ENCODE measurements around the gene IKZF1.

The IKZF1 gene

GRCh38 chr7:50356212-50356944, 51.9 kb downstream of the IKZF1 start:
- Histone ChIP-seq H3F3A (ENCODE audit: insufficient read depth, low read length) (no peaks in the 10 kb centered on the region), H3K27ac (ENCODE audit: low read length) (no peak overlapping the region), H3K79me2 (ENCODE audit: low read length) (peaks cover 95% of the 10 kb centered on the region), H3K36me3 (replicated peaks; ENCODE audit: insufficient read depth, low read length) (0 out of 2 replicates have a peak, but pooled peaks cover 4% of the 10 kb centered on the region), H4K20me1 (ENCODE audit: insufficient read depth, low read length) (no peaks in the 10 kb centered on the region), H3K9me2 (replicated peaks; ENCODE audit: insufficient read depth, low read length) (no peaks in the 10 kb centered on the region), H2AFZ (ENCODE audit: low read length) (no peak overlapping the region), H3K9ac (ENCODE audit: low read length) (no peak overlapping the region), H3K4me1 (ENCODE audit: low read length) (peaks cover 9% of the 10 kb centered on the region; the same call in 1 of the 2 replicates), H3K4me2 (ENCODE audit: low read depth, low read length) (no peak overlapping the region), H3K4me3 (ENCODE audit: low read length) (no peak overlapping the region), H3K9me3 (replicated peaks; ENCODE audit: insufficient read depth, low read length) (no peaks in the 10 kb centered on the region), H3K27me3 (replicated peaks; ENCODE audit: insufficient read depth, low read length) (no peaks in the 10 kb centered on the region)
- TF ChIP-seq, protein P1, sequence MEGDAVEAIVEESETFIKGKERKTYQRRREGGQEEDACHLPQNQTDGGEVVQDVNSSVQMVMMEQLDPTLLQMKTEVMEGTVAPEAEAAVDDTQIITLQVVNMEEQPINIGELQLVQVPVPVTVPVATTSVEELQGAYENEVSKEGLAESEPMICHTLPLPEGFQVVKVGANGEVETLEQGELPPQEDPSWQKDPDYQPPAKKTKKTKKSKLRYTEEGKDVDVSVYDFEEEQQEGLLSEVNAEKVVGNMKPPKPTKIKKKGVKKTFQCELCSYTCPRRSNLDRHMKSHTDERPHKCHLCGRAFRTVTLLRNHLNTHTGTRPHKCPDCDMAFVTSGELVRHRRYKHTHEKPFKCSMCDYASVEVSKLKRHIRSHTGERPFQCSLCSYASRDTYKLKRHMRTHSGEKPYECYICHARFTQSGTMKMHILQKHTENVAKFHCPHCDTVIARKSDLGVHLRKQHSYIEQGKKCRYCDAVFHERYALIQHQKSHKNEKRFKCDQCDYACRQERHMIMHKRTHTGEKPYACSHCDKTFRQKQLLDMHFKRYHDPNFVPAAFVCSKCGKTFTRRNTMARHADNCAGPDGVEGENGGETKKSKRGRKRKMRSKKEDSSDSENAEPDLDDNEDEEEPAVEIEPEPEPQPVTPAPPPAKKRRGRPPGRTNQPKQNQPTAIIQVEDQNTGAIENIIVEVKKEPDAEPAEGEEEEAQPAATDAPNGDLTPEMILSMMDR (IDR thresholded peaks at IDR 0.05; ENCODE audit: low read length) = no peak
- no peak for TF ChIP-seq EZH2 (optimal IDR thresholded peaks at IDR 0.05; ENCODE audit: low read depth, low read length)
- TF ChIP-seq EZH2phosphoT487 (IDR thresholded peaks at IDR 0.05; ENCODE audit: low read length) = no peak
- no peak for DNase-seq

DNA sequence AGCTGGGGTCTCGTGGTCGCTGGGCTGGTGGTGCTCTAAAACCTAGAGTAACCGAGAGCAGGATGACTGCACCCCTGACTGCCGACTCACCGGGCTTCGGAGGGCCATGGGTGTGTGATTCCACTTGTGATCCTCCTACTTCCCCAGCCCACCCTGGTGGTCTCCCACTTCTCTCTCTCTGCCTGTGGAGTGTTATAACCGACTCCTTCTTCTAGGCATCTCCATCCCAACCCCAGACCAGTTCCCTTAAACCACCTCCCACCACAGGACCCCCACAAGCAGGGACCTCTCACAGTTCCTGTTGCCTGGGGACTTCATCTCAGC, 52.4 kb downstream of the IKZF1 start:
- no peak overlapping the region for H3K4me2 ChIP-seq (ENCODE audit: low read depth, low read length)
- no peak overlapping the region for H3K4me3 ChIP-seq (ENCODE audit: low read length)
- DNase-seq = no peak
- no peak overlapping the region for H3K27ac ChIP-seq (ENCODE audit: low read length)
- peaks cover 92% of the 10 kb centered on the region for H3K79me2 ChIP-seq (ENCODE audit: low read length)
- TF ChIP-seq EZH2 (optimal IDR thresholded peaks at IDR 0.05; ENCODE audit: low read depth, low read length) = no peak
- TF ChIP-seq EZH2phosphoT487 (IDR thresholded peaks at IDR 0.05; ENCODE audit: low read length) = no peak
- TF ChIP-seq, protein P1 (IDR thresholded peaks at IDR 0.05; ENCODE audit: low read length) = no peak
- no peaks in the 10 kb centered on the region for H3K9me3 ChIP-seq (replicated peaks; ENCODE audit: insufficient read depth, low read length)
- no peak overlapping the region for H2AFZ ChIP-seq (ENCODE audit: low read length)
- H3K27me3 ChIP-seq (replicated peaks; ENCODE audit: insufficient read depth, low read length) = no peaks in the 10 kb centered on the region
- no peak overlapping the region for H3K9ac ChIP-seq (ENCODE audit: low read length)
- no peaks in the 10 kb centered on the region for H4K20me1 ChIP-seq (ENCODE audit: insufficient read depth, low read length)
- H3K9me2 ChIP-seq (replicated peaks; ENCODE audit: insufficient read depth, low read length) = no peaks in the 10 kb centered on the region
- peaks cover 7% of the 10 kb centered on the region; the same call in 1 of the 2 replicates for H3K4me1 ChIP-seq (ENCODE audit: low read length)
- no peaks in the 10 kb centered on the region for H3F3A ChIP-seq (ENCODE audit: insufficient read depth, low read length)
- H3K36me3 ChIP-seq (replicated peaks; ENCODE audit: insufficient read depth, low read length) = 0 out of 2 replicates have a peak, but pooled peaks cover 4% of the 10 kb centered on the region

GRCh38 chr7:50357426-50357825, 52.9 kb downstream of the IKZF1 start:
- H3K4me2 ChIP-seq (ENCODE audit: low read depth, low read length) = no peak overlapping the region
- H3K4me1 ChIP-seq (ENCODE audit: low read length) = 0 out of 2 replicates have a peak, but pooled peaks cover 3% of the 10 kb centered on the region
- no peaks in the 10 kb centered on the region for H3K9me3 ChIP-seq (replicated peaks; ENCODE audit: insufficient read depth, low read length)
- H3K9me2 ChIP-seq (replicated peaks; ENCODE audit: insufficient read depth, low read length) = no peaks in the 10 kb centered on the region
- TF ChIP-seq EZH2 (optimal IDR thresholded peaks at IDR 0.05; ENCODE audit: low read depth, low read length) (no peak), EZH2phosphoT487 (IDR thresholded peaks at IDR 0.05; ENCODE audit: low read length) (no peak)
- TF ChIP-seq, protein P1 (IDR thresholded peaks at IDR 0.05; ENCODE audit: low read length) = no peak
- H3K9ac ChIP-seq (ENCODE audit: low read length) = no peak overlapping the region
- H4K20me1 ChIP-seq (ENCODE audit: insufficient read depth, low read length) = no peaks in the 10 kb centered on the region
- no peaks in the 10 kb centered on the region for H3F3A ChIP-seq (ENCODE audit: insufficient read depth, low read length)
- 0 out of 2 replicates have a peak, but pooled peaks cover 4% of the 10 kb centered on the region for H3K36me3 ChIP-seq (replicated peaks; ENCODE audit: insufficient read depth, low read length)
- peaks cover 92% of the 10 kb centered on the region for H3K79me2 ChIP-seq (ENCODE audit: low read length)
- no peak overlapping the region for H3K4me3 ChIP-seq (ENCODE audit: low read length)
- H3K27ac ChIP-seq (ENCODE audit: low read length) = no peak overlapping the region
- H2AFZ ChIP-seq (ENCODE audit: low read length) = no peak overlapping the region
- no peak for DNase-seq
- no peaks in the 10 kb centered on the region for H3K27me3 ChIP-seq (replicated peaks; ENCODE audit: insufficient read depth, low read length)

Data from MM.1S (cell line).